ENCODE data around the gene C16orf89. TPM values are rescaled to one million over a fixed set of nuclear protein-coding genes. Genes with fewer than 3 reads are reported as not detected.

The C16orf89 gene
- polyA plus RNA-seq, 1 of the 3 experiments (the other 2 are of a cell fraction): not detected

DNA sequence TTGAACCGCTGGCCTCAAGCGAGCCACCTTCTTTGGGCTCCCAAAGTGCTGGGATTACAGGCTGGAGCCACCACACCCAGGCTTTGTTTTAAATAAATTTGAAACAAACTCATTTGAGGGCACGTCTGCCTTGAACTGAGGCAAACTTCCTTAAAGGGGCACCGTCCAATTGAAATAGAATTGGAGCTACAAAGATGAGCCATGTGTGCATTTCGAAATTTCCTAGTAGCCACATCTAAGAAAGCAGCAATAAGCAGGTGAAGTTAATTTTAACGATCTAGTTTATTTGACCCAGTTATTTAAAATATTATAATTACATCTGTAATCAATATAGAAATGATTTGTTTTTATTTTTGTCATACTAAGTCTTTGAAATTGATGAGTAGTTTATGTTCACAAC, 755 bp upstream of the C16orf89 start:
- no peaks in the 10 kb centered on the region for H3K36me3 ChIP-seq (replicated peaks in 1 of 2; ENCODE audit: control insufficient read depth in 1 of 2, insufficient read depth in 2 of 2, low read length in 1 of 2)
- no peaks in the 10 kb centered on the region for H3K4me1 ChIP-seq (ENCODE audit: control insufficient read depth in 1 of 2, insufficient read depth in 2 of 2, low read depth in 1 of 2, low read length in 1 of 2)
- no peaks in the 10 kb centered on the region for H3K9me2 ChIP-seq
- POLR2A ChIA-PET: no interaction called here
- no peaks in the 10 kb centered on the region for H3F3A ChIP-seq (replicated peaks; ENCODE audit: insufficient read depth)
- TF ChIP-seq RXRA (IDR thresholded peaks at IDR 0.05; ENCODE audit: borderline replicate concordance, low read depth) (no peak), POLR2AphosphoS5 (IDR thresholded peaks at IDR 0.05; ENCODE audit: low read depth, low read length) (no peak), CHD2 (IDR thresholded peaks at IDR 0.05; ENCODE audit: low read length, partially characterized antibody) (no peak), TAF1 (IDR thresholded peaks at IDR 0.05; ENCODE audit: borderline replicate concordance, low read depth, low read length) (no peak), EZH2phosphoT487 (IDR thresholded peaks at IDR 0.05; ENCODE audit: borderline replicate concordance, low read depth) (no peak), JUND (IDR thresholded peaks at IDR 0.05) (no peak), RCOR1 (IDR thresholded peaks at IDR 0.05; ENCODE audit: low read length) (no peak), NRF1 (IDR thresholded peaks at IDR 0.05; ENCODE audit: low read depth, low read length) (no peak), FOXM1 (IDR thresholded peaks at IDR 0.05; ENCODE audit: low read depth) (no peak), EP300 (IDR thresholded peaks at IDR 0.05; ENCODE audit: borderline replicate concordance in 1 of 2, low read depth in 1 of 2, low read length in 1 of 2) (no peak), SIN3A (IDR thresholded peaks at IDR 0.05; ENCODE audit: borderline replicate concordance, low read depth, low read length) (no peak), MEF2A (IDR thresholded peaks at IDR 0.05; ENCODE audit: borderline replicate concordance, low read depth) (no peak)
- TF ChIP-seq, protein P1, sequence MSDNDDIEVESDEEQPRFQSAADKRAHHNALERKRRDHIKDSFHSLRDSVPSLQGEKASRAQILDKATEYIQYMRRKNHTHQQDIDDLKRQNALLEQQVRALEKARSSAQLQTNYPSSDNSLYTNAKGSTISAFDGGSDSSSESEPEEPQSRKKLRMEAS (IDR thresholded peaks at IDR 0.05; ENCODE audit: low read depth): no peak
- TF ChIP-seq, protein P2, sequence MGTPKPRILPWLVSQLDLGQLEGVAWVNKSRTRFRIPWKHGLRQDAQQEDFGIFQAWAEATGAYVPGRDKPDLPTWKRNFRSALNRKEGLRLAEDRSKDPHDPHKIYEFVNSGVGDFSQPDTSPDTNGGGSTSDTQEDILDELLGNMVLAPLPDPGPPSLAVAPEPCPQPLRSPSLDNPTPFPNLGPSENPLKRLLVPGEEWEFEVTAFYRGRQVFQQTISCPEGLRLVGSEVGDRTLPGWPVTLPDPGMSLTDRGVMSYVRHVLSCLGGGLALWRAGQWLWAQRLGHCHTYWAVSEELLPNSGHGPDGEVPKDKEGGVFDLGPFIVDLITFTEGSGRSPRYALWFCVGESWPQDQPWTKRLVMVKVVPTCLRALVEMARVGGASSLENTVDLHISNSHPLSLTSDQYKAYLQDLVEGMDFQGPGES (IDR thresholded peaks at IDR 0.05; ENCODE audit: low read depth, low read length): no peak
- TF ChIP-seq, protein P3, sequence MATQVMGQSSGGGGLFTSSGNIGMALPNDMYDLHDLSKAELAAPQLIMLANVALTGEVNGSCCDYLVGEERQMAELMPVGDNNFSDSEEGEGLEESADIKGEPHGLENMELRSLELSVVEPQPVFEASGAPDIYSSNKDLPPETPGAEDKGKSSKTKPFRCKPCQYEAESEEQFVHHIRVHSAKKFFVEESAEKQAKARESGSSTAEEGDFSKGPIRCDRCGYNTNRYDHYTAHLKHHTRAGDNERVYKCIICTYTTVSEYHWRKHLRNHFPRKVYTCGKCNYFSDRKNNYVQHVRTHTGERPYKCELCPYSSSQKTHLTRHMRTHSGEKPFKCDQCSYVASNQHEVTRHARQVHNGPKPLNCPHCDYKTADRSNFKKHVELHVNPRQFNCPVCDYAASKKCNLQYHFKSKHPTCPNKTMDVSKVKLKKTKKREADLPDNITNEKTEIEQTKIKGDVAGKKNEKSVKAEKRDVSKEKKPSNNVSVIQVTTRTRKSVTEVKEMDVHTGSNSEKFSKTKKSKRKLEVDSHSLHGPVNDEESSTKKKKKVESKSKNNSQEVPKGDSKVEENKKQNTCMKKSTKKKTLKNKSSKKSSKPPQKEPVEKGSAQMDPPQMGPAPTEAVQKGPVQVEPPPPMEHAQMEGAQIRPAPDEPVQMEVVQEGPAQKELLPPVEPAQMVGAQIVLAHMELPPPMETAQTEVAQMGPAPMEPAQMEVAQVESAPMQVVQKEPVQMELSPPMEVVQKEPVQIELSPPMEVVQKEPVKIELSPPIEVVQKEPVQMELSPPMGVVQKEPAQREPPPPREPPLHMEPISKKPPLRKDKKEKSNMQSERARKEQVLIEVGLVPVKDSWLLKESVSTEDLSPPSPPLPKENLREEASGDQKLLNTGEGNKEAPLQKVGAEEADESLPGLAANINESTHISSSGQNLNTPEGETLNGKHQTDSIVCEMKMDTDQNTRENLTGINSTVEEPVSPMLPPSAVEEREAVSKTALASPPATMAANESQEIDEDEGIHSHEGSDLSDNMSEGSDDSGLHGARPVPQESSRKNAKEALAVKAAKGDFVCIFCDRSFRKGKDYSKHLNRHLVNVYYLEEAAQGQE (IDR thresholded peaks at IDR 0.05; ENCODE audit: low read depth, low read length): no peak
- TF ChIP-seq, protein P4, sequence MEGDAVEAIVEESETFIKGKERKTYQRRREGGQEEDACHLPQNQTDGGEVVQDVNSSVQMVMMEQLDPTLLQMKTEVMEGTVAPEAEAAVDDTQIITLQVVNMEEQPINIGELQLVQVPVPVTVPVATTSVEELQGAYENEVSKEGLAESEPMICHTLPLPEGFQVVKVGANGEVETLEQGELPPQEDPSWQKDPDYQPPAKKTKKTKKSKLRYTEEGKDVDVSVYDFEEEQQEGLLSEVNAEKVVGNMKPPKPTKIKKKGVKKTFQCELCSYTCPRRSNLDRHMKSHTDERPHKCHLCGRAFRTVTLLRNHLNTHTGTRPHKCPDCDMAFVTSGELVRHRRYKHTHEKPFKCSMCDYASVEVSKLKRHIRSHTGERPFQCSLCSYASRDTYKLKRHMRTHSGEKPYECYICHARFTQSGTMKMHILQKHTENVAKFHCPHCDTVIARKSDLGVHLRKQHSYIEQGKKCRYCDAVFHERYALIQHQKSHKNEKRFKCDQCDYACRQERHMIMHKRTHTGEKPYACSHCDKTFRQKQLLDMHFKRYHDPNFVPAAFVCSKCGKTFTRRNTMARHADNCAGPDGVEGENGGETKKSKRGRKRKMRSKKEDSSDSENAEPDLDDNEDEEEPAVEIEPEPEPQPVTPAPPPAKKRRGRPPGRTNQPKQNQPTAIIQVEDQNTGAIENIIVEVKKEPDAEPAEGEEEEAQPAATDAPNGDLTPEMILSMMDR (IDR thresholded peaks at IDR 0.05): no peak
- H4K20me1 ChIP-seq (ENCODE audit: insufficient read depth): no peaks in the 10 kb centered on the region
- H3K27me3 ChIP-seq (ENCODE audit: insufficient read depth): peaks cover 36% of the 10 kb centered on the region
- H3K4me3 ChIP-seq (ENCODE audit: low read depth in 2 of 2, low read length in 1 of 2): no peak overlapping the region
- DNase-seq: no peak
- no peaks in the 10 kb centered on the region for H3K9me3 ChIP-seq
- WGBS (ENCODE audit: low lambda C conversion rate): 32% methylated on average over 6 of the region's 6 CpGs
- no peak overlapping the region for H3K4me2 ChIP-seq
- CTCF ChIA-PET: interaction anchor here (1.0 to 1.7 kb wide), 2 partner anchors 10 to 26 kb away, joined by 3 to 5 read pairs; no protein-coding TSS in a partner anchor
- no peak overlapping the region for H3K9ac ChIP-seq
- H3K79me2 ChIP-seq (ENCODE audit: insufficient read depth): no peaks in the 10 kb centered on the region
- H3K27ac ChIP-seq (ENCODE audit: low read depth in 2 of 2, low read length in 1 of 2): no peak overlapping the region
- H2AFZ ChIP-seq (ENCODE audit: low read depth): no peak overlapping the region

Measured in SK-N-SH (cell line).